Colonic mucosa (tissue), 4 donors: Measurements from ENCODE around the gene STK32B. TPM values are rescaled to one million over a fixed set of nuclear protein-coding genes. Genes with fewer than 3 reads are reported as not detected.

Experiments
- DNase-seq: peaks from one replicate; pipeline ENCODE4 v3.0.0-alpha.2; 2020
- H3K27ac ChIP-seq: fragments of 200-600 bp; one replicate; pipeline ENCODE4 v1.8.0; 2021
- H3K27me3 ChIP-seq: fragments of 200-600 bp; one replicate; pipeline ENCODE4 v1.8.0; 2021
- H3K36me3 ChIP-seq: fragments of 200-600 bp; one replicate; pipeline ENCODE4 v1.8.0; 2021
- H3K4me1 ChIP-seq: fragments of 200-600 bp; one replicate; pipeline ENCODE4 v1.8.0; 2021; ENCODE audit warnings: mild to moderate bottlenecking
- H3K4me3 ChIP-seq: fragments of 200-600 bp; one replicate; pipeline ENCODE4 v1.8.0; 2021
- H3K9ac ChIP-seq, 2 donors: one replicate each; pipeline ENCODE4 v1.7.0; 2013; ENCODE audit warnings: control low read depth in 2 of 2, low read depth in 2 of 2, low read length in 2 of 2
- H3K9me3 ChIP-seq: fragments of 200-600 bp; one replicate; pipeline ENCODE4 v1.8.0; 2021
- CTCF ChIP-seq: fragments of 200-600 bp; IDR thresholded peaks from one replicate; pipeline ENCODE4 v1.8.0; 2022; ENCODE audit warnings: antibody characterized with exemption, mild to moderate bottlenecking
- intact Hi-C: fragments of 100-400 bp; cut with DNase I; formaldehyde crosslinking; loops from one replicate; pipeline ENCODE4 v1.14.1; 2022
- total RNA-seq, 2 donors: library from RNA; stranded (reverse); fragmentation: NEBNext Ultra II Directional in 1 of 2; extraction: Animal tissue kit (Norgen Biotek cat#: 25700) in 1 of 2; gene quantifications; one replicate each; pipeline ENCODE4 v1.2.1, GENCODE V29; 2021
- donor health status: healthy.
- donor health status: DM: no; HTN: no; CAD: no.
- donor health status: DM: no; HTN: no; CAD: no.

STK32B gene
- total RNA-seq, 2 donors from 2014 or later, result 0.64 to 0.82 TPM

GRCh38 chr4:5144384-5144783 lies 93.1 kb downstream of the STK32B start:
- intact Hi-C loops, result loop anchor here (10.0 kb wide), 1 partner anchor 90 kb away; the partner anchor contains the start of gene STK32B
- H3K27me3 ChIP-seq, result no peaks in the 10 kb centered on the region
- H3K9ac ChIP-seq, result no peak overlapping the region
- H3K36me3 ChIP-seq, result no peaks in the 10 kb centered on the region
- TF ChIP-seq CTCF, result no peak
- no peak overlapping the region for H3K27ac ChIP-seq
- no peaks in the 10 kb centered on the region for H3K4me1 ChIP-seq
- no peak for DNase-seq
- H3K9me3 ChIP-seq, result no peaks in the 10 kb centered on the region
- H3K4me3 ChIP-seq, result no peak overlapping the region

- no peak for DNase-seq
- Histone ChIP-seq H3K27me3 (no peaks in the 10 kb centered on the region), H3K4me1 (no peaks in the 10 kb centered on the region), H3K4me3 (no peak overlapping the region), H3K36me3 (no peaks in the 10 kb centered on the region), H3K9ac (no peak overlapping the region), H3K27ac (no peak overlapping the region), H3K9me3 (no peaks in the 10 kb centered on the region)
- TF ChIP-seq CTCF, result no peak
- intact Hi-C loops, result loop anchor here (10.0 kb wide), 1 partner anchor 91 kb away; the partner anchor contains the start of gene STK32B
Observed at GRCh38 chr4:5146248-5146647, 95.0 kb downstream of the STK32B start.

GRCh38 chr4:5152521-5152920 lies 101.2 kb downstream of the STK32B start:
- Histone ChIP-seq H3K36me3 (no peaks in the 10 kb centered on the region), H3K27ac (no peak overlapping the region), H3K4me3 (no peak overlapping the region), H3K9ac (no peak overlapping the region), H3K27me3 (no peaks in the 10 kb centered on the region), H3K4me1 (no peaks in the 10 kb centered on the region), H3K9me3 (no peaks in the 10 kb centered on the region)
- no peak for DNase-seq
- intact Hi-C loops, result no loop called here
- no peak for TF ChIP-seq CTCF

- TF ChIP-seq CTCF, result no peak
- Histone ChIP-seq H3K27me3 (no peaks in the 10 kb centered on the region), H3K36me3 (no peaks in the 10 kb centered on the region), H3K9ac (no peak overlapping the region), H3K9me3 (no peaks in the 10 kb centered on the region), H3K4me1 (no peaks in the 10 kb centered on the region), H3K4me3 (no peak overlapping the region), H3K27ac (no peak overlapping the region)
- intact Hi-C loops, result no loop called here
- no peak for DNase-seq
Observed at GRCh38 chr4:5156682-5157081, 105.4 kb downstream of the STK32B start.

- no peak overlapping the region for H3K4me3 ChIP-seq
- no peaks in the 10 kb centered on the region for H3K4me1 ChIP-seq
- H3K9ac ChIP-seq, result no peak overlapping the region
- no peak for DNase-seq
- intact Hi-C loops, result no loop called here
- no peaks in the 10 kb centered on the region for H3K36me3 ChIP-seq
- H3K27ac ChIP-seq, result no peak overlapping the region
- TF ChIP-seq CTCF, result no peak
- H3K27me3 ChIP-seq, result no peaks in the 10 kb centered on the region
- no peaks in the 10 kb centered on the region for H3K9me3 ChIP-seq
Observed at GRCh38 chr4:5157791-5158770, 106.8 kb downstream of the STK32B start.
